H1 (cell line): ENCODE data around the gene DDHD1. TPM values are rescaled to one million over a fixed set of nuclear protein-coding genes. Genes with fewer than 3 reads are reported as not detected.

Experiments
- CHD7 ChIP-seq: fragments of 300-600 bp; sonication (generic); IDR thresholded peaks from 2 replicates; pipeline ENCODE4 v1.7.1; 2012; ENCODE audit warnings: low read length, moderate library complexity, mild to moderate bottlenecking, inconsistent platforms; ENCODE audit not compliant: insufficient replicate concordance
- polyA plus RNA-seq, 7 experiments: library from polyadenylated mRNA; depleted of rRNA in 3 of 7; stranded (reverse) in 5 of 7; unstranded in 2 of 7; fragments of >200 nt in 5 of 7; fragments of 200-250 nt in 2 of 7; gene quantifications; 1 replicate in 5 of 7; 2 replicates in 1 of 7; 4 replicates in 1 of 7; pipeline versions ENCODE4 v1.2.1 to v1.2.3, GENCODE V29; 2011 to 2013; ENCODE audit warnings: missing spikeins in 2 of 7, mixed read lengths in 2 of 7
- total RNA-seq: library from RNA; stranded (reverse); fragmentation: NEBNext Ultra II Directional; extraction: Animal tissue kit (Norgen Biotek cat#: 25700); gene quantifications from 2 replicates; pipeline ENCODE4 v1.2.1, GENCODE V29; 2021

Gene DDHD1
- total and polyA plus RNA-seq, 2 of the 8 experiments (the other 6 are each of a cell fraction or from before 2014, with no cell fraction given), result 3.6 to 16.0 TPM

GRCh38 chr14:53020193-53020932, 132.8 kb downstream of the DDHD1 start (continued):
- no peak for TF ChIP-seq CHD7
